DOHH2 (cell line): ENCODE measurements around the gene TOGARAM2.

Experiments used
- H3F3A ChIP-seq: fragments of 200-600 bp; sonication (generic), shearing (Covaris generic); 2 replicates; pipeline ENCODE4 v1.6.0; 2016; ENCODE audit warnings: antibody characterized with exemption, mild to moderate bottlenecking; ENCODE audit not compliant: control insufficient read depth, insufficient read depth
- H3K27ac ChIP-seq: fragments of 200-600 bp; sonication (generic); 2 replicates; pipeline ENCODE4 v1.5.1; 2014; ENCODE audit warnings: low read depth, mild to moderate bottlenecking, low read length, moderate library complexity
- H3K27me3 ChIP-seq: fragments of 200-600 bp; sonication (generic); 2 replicates; pipeline ENCODE4 v1.6.1; 2014; ENCODE audit warnings: mild to moderate bottlenecking, low read length, mixed read lengths; ENCODE audit not compliant: control insufficient read depth
- H3K36me3 ChIP-seq: fragments of 200-600 bp; sonication (generic); 2 replicates; pipeline ENCODE4 v1.6.1; 2014; ENCODE audit warnings: mild to moderate bottlenecking, low read length, moderate library complexity, mixed read lengths; ENCODE audit not compliant: control insufficient read depth
- H3K4me1 ChIP-seq: fragments of 200-600 bp; sonication (generic); 2 replicates; pipeline ENCODE4 v1.6.1; 2014; ENCODE audit warnings: mild to moderate bottlenecking, low read length, mixed read lengths; ENCODE audit not compliant: control insufficient read depth
- H3K4me2 ChIP-seq: fragments of 200-600 bp; sonication (generic); 2 replicates; pipeline ENCODE4 v1.6.0; 2014; ENCODE audit warnings: mild to moderate bottlenecking, low read length, moderate library complexity
- H3K4me3 ChIP-seq: fragments of 200-600 bp; sonication (generic); 2 replicates; pipeline ENCODE4 v1.5.1; 2014; ENCODE audit warnings: mild to moderate bottlenecking, low read length, mixed read lengths
- H3K79me2 ChIP-seq: fragments of 200-600 bp; sonication (generic); 2 replicates; pipeline ENCODE4 v1.6.1; 2014; ENCODE audit warnings: mild to moderate bottlenecking, low read length, mixed read lengths; ENCODE audit not compliant: control insufficient read depth
- H3K9me2 ChIP-seq: fragments of 200-600 bp; sonication (generic); replicated peaks from 2 replicates; pipeline ENCODE4 v1.6.1; 2014; ENCODE audit warnings: mild to moderate bottlenecking, low read length, mixed read lengths; ENCODE audit not compliant: control insufficient read depth
- H3K9me3 ChIP-seq: fragments of 200-600 bp; sonication (generic); 2 replicates; pipeline ENCODE4 v1.6.1; 2014; ENCODE audit warnings: antibody characterized with exemption, low read length, mixed read lengths; ENCODE audit not compliant: control insufficient read depth, insufficient read depth
- H4K20me1 ChIP-seq: fragments of 200-600 bp; sonication (generic); 2 replicates; pipeline ENCODE4 v1.6.0; 2014; ENCODE audit warnings: low read depth, mild to moderate bottlenecking, antibody characterized with exemption, low read length, moderate library complexity; ENCODE audit not compliant: control insufficient read depth, insufficient read depth
- EZH2phosphoT487 ChIP-seq: fragments of 200-600 bp; sonication (generic); IDR thresholded peaks from 2 replicates; pipeline ENCODE4 v1.6.1; 2017; ENCODE audit warnings: borderline replicate concordance, mild to moderate bottlenecking, antibody characterized with exemption, low read length, moderate library complexity, mixed read lengths
- TF ChIP-seq, protein P1 (sequence below): fragments of 200-600 bp; sonication (generic); IDR thresholded peaks from one replicate; pipeline ENCODE4 v1.5.1; 2014; ENCODE audit warnings: antibody characterized with exemption, mild to moderate bottlenecking, low read depth, low read length; ENCODE audit not compliant: poor library complexity, severe bottlenecking

TOGARAM2 gene

DNA sequence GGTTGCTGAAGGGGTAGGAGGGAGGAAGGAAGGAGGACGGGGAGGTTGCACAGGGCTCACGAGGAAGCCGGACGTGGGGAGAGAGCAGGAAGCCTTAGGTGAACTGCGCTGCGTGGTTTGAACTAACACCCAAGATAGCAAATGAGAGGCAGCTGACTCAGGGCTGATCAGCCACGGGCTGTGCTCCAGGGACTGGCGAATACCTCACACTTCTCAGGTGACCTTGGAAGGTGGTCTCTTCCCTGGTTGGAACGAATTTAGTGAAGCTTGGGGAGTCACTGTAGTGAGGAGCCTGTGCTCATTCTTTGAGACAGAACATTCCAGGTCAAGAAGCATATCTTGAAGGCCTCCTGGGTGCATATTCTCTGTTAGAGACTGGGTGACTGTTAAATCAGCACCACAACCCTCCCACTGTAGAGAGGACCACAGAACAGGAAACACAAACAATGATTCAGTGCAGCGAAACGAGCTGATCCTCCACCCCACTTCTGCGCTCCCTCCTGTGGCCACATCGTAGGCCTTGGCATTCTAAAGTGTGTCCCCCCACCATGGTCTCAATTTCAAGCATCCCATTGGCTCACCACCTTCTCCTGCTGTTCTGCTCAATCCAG is 33.8 kb downstream of the TOGARAM2 start:
- H3K79me2 ChIP-seq, result no peaks in the 10 kb centered on the region
- TF ChIP-seq, protein P1, sequence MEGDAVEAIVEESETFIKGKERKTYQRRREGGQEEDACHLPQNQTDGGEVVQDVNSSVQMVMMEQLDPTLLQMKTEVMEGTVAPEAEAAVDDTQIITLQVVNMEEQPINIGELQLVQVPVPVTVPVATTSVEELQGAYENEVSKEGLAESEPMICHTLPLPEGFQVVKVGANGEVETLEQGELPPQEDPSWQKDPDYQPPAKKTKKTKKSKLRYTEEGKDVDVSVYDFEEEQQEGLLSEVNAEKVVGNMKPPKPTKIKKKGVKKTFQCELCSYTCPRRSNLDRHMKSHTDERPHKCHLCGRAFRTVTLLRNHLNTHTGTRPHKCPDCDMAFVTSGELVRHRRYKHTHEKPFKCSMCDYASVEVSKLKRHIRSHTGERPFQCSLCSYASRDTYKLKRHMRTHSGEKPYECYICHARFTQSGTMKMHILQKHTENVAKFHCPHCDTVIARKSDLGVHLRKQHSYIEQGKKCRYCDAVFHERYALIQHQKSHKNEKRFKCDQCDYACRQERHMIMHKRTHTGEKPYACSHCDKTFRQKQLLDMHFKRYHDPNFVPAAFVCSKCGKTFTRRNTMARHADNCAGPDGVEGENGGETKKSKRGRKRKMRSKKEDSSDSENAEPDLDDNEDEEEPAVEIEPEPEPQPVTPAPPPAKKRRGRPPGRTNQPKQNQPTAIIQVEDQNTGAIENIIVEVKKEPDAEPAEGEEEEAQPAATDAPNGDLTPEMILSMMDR, result no peak
- TF ChIP-seq EZH2phosphoT487, result no peak
- no peak overlapping the region for H3K4me2 ChIP-seq
- H3K27me3 ChIP-seq, result peaks cover 14% of the 10 kb centered on the region; the same call in 1 of the 2 replicates
- no peak overlapping the region for H3K4me3 ChIP-seq
- H3K9me3 ChIP-seq, result no peaks in the 10 kb centered on the region
- no peaks in the 10 kb centered on the region for H3K9me2 ChIP-seq
- no peaks in the 10 kb centered on the region for H3F3A ChIP-seq
- H4K20me1 ChIP-seq, result no peaks in the 10 kb centered on the region
- H3K36me3 ChIP-seq, result no peaks in the 10 kb centered on the region
- no peak overlapping the region for H3K27ac ChIP-seq
- no peaks in the 10 kb centered on the region for H3K4me1 ChIP-seq

GRCh38 chr2:29015701-29016470 is 34.8 kb downstream of the TOGARAM2 start:
- no peaks in the 10 kb centered on the region for H3K4me1 ChIP-seq
- H4K20me1 ChIP-seq, result no peaks in the 10 kb centered on the region
- H3K27me3 ChIP-seq, result peaks cover 14% of the 10 kb centered on the region; the same call in 1 of the 2 replicates
- no peaks in the 10 kb centered on the region for H3F3A ChIP-seq
- H3K79me2 ChIP-seq, result no peaks in the 10 kb centered on the region
- H3K36me3 ChIP-seq, result no peaks in the 10 kb centered on the region
- TF ChIP-seq, protein P1, result no peak
- no peak for TF ChIP-seq EZH2phosphoT487
- no peak overlapping the region for H3K4me2 ChIP-seq
- no peak overlapping the region for H3K4me3 ChIP-seq
- H3K9me3 ChIP-seq, result no peaks in the 10 kb centered on the region
- no peak overlapping the region for H3K27ac ChIP-seq
- no peaks in the 10 kb centered on the region for H3K9me2 ChIP-seq

DNA sequence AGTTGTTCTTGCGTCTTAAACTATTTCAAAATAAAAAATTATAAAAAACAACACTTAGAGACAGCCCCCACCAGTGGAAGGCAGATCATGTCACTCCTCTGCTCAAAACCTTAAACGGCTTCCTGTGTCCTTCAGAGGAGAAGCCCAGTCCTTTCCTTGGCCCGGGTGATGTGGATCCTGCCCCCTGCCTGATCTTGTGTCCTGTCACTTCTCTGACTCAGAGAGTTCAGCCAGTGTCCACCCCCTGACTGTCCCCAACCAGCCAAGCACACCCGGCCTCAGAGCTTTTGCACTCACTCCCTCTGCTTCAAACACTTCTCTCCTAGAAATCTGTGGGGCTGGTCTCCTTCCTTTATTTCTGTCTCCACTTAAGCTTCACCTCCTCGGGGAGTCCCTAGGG is 35.4 kb downstream of the TOGARAM2 start:
- no peak overlapping the region for H3K4me3 ChIP-seq
- H3K36me3 ChIP-seq, result no peaks in the 10 kb centered on the region
- no peaks in the 10 kb centered on the region for H3K9me2 ChIP-seq
- H3K27me3 ChIP-seq, result peaks cover 14% of the 10 kb centered on the region; the same call in 1 of the 2 replicates
- H3K9me3 ChIP-seq, result no peaks in the 10 kb centered on the region
- H3K27ac ChIP-seq, result no peak overlapping the region
- no peaks in the 10 kb centered on the region for H4K20me1 ChIP-seq
- no peaks in the 10 kb centered on the region for H3K79me2 ChIP-seq
- no peaks in the 10 kb centered on the region for H3F3A ChIP-seq
- no peak overlapping the region for H3K4me2 ChIP-seq
- TF ChIP-seq EZH2phosphoT487, result no peak
- TF ChIP-seq, protein P1, result no peak
- no peaks in the 10 kb centered on the region for H3K4me1 ChIP-seq
